HG03571 (cell line): ENCODE data around the gene CELF2.

Experiments
- ATAC-seq: cut with Tn5 transposase; IDR thresholded peaks from one replicate; pipeline ENCODE4 v1.9.1; 2021; ENCODE audit not compliant: unreplicated experiment

Gene CELF2

GRCh38 chr10:11242443-11243387, 225.0 kb downstream of the CELF2 start:
- ATAC-seq, result peak; percentile 61

DNA sequence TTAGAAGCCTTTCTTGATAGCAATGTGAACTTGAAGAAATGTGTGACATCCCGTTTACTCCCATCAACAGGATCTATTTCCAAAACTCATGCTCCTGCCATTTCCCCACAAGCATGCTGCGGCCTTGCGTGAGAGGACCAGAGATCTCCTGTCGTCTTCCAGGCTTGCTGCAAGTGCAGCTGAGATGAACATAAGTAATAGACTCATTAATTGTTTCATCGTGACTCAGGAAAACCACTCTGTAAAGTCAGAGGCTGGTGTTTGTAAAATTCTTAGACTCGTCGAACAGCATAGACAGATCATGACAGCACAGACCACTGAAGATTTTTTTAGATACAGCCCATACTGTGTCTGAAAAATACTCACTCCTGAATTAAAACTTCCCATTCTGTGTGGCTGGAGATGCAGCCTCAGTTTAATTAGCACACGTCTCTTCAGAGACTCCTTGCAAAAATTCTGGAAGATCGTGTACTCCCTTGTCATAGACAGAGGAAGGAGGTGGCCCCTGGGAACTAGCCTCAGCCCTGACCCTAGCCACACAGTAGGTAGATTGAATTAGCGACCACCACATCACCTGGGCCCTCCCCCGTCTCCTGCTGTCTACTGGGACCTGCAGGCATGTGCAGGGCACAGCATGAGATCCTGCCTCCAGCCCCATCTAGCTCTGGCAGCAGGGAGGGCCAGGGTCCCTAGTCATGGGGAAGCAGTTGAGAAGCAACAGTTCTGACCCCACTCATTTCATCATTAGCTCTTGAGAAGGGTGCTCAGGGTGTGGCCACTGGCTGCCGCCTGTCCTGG, 226.0 kb downstream of the CELF2 start:
- no peak for ATAC-seq

DNA sequence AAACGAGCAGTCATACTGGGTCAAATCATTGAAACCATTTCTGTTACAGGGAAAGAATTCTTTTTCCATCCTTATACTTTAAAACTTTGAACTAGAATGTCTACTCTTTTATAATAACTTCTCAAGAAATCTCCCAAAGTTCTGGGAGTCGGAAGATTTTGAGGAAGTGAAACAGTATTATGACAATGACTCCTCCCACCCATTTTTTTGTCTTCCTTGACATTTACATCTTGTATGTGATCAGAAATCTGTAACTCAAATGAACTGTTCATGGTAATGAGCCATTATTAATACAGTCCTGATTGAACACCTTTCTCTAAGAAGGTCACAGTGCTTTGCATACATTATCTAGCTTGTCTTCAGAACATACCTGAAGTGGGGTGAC, 227.4 kb downstream of the CELF2 start:
- ATAC-seq, result no peak

GRCh38 chr10:11245510-11245909, 227.8 kb downstream of the CELF2 start:
- peak; percentile 35 for ATAC-seq

- ATAC-seq, result no peak
Measured at GRCh38 chr10:11245981-11246590, 228.4 kb downstream of the CELF2 start.

DNA sequence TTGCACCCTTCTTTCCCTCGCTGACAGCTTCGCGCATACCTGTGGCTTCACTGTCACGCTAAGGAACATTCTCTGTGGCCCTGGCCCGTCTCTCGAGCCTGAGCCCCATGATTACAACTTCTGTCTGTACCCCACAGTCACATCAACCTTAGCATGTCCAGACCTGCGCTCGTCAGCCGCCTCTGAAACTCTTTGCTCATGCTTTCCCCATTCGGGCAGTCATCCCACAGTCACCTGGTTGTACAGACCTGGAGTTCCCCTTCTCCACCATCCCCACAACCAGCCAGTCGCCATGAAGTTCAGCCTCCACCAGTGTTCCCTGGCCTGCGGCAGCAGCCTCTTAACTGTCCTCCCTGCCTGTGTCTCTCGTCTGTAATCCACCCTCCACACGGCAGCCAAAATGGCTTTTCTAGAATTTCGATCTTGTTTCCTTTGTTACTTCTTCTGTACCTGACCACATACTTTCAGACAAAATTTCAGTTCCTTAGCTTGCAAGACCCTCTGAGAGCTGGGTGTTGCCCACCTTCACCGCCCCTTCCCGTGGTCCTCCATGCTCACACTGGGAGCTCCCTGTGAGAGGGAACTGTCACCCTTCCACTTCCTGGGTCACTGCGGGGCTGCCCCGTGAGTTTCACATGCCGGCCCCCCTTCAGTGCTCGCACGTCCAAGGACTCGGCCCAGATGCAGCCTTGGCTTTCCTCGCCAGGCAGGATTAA, 229.2 kb downstream of the CELF2 start:
- no peak for ATAC-seq

GRCh38 chr10:11249152-11249807, 231.6 kb downstream of the CELF2 start:
- ATAC-seq, result no peak

GRCh38 chr10:11249808-11250195, 232.1 kb downstream of the CELF2 start:
- no peak for ATAC-seq

DNA sequence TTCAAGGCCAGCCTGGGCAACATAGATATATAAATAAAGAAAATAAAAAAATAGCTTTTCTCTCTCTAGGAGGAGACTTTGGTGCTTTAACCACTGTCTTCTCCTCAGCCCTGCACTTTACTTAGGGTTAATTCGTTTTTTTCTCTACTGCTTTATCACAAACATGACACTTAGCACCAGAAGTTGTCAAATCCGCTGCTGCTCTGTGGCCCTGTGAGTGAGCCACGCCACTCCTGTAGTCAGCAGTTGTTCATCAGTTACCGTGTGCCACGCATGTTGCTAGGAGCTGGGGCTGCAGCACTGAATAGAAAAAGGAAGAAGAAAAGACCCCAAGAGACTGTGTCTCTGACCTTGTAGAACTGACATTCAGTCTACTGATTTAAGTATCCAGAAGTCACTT, 232.6 kb downstream of the CELF2 start:
- no peak for ATAC-seq

DNA sequence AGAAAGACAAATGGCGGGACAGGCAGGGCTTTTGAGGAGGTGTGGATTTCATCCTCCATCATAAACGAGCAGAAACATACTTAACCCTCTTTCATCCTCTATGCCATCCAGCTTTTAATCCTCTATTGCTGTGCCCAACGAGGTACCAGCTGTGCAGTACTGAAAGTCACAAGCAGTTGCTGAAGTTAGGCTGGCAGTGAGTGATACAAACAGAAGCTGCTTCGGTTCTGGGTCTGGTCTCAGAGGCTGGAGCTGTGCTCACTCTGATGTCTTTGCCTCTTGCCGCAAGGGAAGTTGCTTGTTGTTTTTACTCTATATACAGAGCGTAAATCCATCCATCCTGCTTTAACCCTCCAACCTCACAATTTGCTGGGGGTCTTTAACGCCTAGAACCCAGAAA, 235.2 kb downstream of the CELF2 start:
- no peak for ATAC-seq

DNA sequence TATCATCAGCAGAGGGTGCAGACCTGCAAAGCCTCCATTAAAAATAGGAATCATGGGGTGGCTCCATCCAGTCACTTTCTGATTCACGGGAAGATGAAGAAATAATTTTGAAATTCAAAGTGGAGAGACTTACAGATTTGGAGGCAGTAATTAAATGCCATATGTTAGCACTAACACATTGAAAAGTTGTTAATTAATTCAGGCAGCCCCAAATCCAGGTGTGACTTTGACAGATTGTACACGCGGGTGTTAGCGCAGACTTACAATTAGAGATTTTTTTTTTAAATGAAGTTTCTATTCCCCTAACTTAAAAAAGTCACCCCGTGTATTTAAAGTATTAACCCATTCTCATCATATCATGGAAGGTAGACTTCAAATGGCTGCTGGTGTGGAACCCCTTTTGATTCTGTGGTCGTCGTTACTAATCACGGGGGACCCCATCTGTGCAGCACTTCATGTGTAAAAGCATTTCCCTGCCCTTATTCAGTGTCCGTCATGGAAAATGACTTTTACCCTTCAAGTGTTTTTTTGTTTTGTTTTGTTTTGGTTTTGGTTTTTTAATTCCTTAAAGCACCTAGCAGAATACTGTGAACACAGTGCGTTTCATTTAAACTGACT, 235.8 kb downstream of the CELF2 start:
- no peak for ATAC-seq

DNA sequence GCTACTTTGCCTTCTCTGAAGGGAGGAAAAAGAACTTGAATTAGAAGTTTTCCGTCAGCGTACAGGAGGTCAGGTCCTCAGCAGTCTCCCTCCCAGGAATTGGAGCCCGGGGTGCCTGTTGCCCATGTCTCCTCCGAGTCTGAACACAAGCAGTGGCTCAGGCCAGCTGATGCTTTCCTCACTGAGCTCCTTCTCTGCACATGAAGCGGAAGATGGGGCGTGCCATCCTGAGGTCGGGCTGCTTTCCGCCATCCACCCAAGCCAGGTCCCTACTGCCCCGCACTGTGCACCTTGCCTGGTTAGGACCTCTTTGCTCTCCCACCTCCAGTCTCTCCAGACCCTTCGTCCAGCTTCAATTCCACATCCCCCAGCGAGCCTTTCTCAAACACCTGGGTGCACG, 237.5 kb downstream of the CELF2 start:
- no peak for ATAC-seq

DNA sequence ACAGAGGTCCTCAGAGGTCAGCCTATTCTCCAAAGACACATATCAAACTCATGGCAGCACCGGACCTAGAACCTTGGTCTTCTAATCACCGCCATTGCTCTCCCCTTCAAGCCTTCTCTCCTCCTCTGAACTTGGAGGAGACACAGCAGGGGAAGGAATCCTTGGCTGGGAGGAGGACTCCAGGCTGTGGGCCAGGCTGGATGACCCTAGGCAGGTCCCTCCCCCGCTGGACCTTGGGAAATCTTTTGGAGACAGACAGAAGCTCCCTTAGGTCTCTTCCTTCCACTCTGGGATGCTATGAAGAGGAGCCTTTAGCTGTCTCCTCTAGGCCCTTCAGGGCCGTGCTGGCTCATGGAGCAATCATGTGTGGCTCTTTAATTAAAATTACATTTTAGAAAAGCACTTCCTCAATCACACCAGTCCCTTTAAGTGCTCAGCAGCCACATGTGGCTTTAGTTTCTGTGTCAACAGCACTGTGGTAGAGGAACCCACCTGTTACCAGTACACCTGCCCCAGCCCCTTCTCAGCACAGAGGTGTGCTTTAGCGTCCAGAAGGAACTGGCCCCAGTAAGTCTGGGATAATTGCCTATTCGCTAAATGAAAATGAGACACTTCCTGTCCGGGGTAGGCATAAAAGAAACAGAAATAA, 238.2 kb downstream of the CELF2 start:
- ATAC-seq, result no peak

DNA sequence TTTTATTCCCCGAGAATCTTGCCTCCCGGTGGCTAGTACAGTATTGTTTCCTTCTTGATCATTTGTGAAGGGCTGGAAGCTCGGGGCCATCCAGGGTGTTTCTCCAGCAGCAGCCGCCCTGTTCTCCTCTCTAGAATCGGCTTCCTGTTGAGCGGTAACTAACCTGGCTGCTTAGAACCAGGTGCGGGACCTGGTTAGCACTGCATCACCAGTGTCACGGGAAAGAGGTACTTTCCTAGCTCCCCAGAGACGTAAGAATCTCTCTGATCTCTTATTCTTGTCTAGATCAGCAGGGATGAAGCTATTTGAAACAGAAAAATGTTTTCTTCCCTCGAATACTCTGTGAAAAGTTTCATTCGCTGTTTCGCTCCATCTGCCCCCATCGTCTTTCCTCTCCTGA, 239.2 kb downstream of the CELF2 start:
- ATAC-seq, result no peak

GRCh38 chr10:11257440-11258090, 239.9 kb downstream of the CELF2 start:
- ATAC-seq, result no peak

GRCh38 chr10:11260170-11260569, 242.5 kb downstream of the CELF2 start:
- no peak for ATAC-seq

- ATAC-seq, result no peak
Measured at GRCh38 chr10:11261143-11261542, 243.5 kb downstream of the CELF2 start.

- no peak for ATAC-seq
Measured at GRCh38 chr10:11261687-11262493, 244.2 kb downstream of the CELF2 start.
